Sigmoid colon (tissue), 7 donors: ENCODE results near the gene JPH4. TPM values are rescaled to one million over a fixed set of nuclear protein-coding genes. Genes with fewer than 3 reads are reported as not detected.

Source experiments
- DNase-seq: peaks from one replicate; pipeline ENCODE4 v3.0.0-alpha.2; 2019
- H3K27ac ChIP-seq, 4 donors: fragments of 200-600 bp; sonication (generic); one replicate each; pipeline ENCODE4 v1.5.1; 2016 to 2019; ENCODE audit warnings: mild to moderate bottlenecking in 1 of 4
- H3K27me3 ChIP-seq, 3 donors: fragments of 200-600 bp; sonication (generic); one replicate each; pipeline ENCODE4 v1.5.1; 2019; ENCODE audit warnings: mild to moderate bottlenecking in 1 of 3
- H3K36me3 ChIP-seq, 4 donors: fragments of 200-600 bp; sonication (generic); one replicate each; pipeline ENCODE4 v1.5.1; 2016 to 2019
- H3K4me1 ChIP-seq, 4 donors: fragments of 200-600 bp; sonication (generic); one replicate each; pipeline ENCODE4 v1.5.1; 2017 to 2019
- H3K4me3 ChIP-seq, 4 donors: fragments of 200-600 bp; sonication (generic); one replicate each; pipeline ENCODE4 v1.5.1; 2017 to 2019; ENCODE audit warnings: mild to moderate bottlenecking in 2 of 4, moderate library complexity in 1 of 4
- H3K9me3 ChIP-seq, 4 donors: fragments of 200-600 bp in 3 of 4; sonication (generic) in 3 of 4; one replicate each; pipeline versions ENCODE4 v1.5.1 to v1.6.1; 2013 to 2019
- CTCF ChIP-seq, 4 experiments: fragments of 450-650 bp in 3 of 4; fragments of 200-600 bp in 1 of 4; IDR thresholded peaks; one replicate each; pipeline ENCODE4 v1.5.1; 2016 to 2019; ENCODE audit warnings: antibody characterized with exemption in 4 of 4, mild to moderate bottlenecking in 3 of 4, moderate library complexity in 2 of 4
- EP300 ChIP-seq, 4 donors: sonication (generic); formaldehyde crosslinking; IDR thresholded peaks; one replicate each; pipeline ENCODE4 v1.6.1; 2017; ENCODE audit warnings: antibody characterized with exemption in 4 of 4
- POLR2A ChIP-seq, 2 donors: fragments of 450-650 bp; IDR thresholded peaks; one replicate each; pipeline ENCODE4 v1.6.1; 2016; ENCODE audit warnings: antibody characterized with exemption in 2 of 2, mild to moderate bottlenecking in 2 of 2, moderate library complexity in 2 of 2
- POLR2AphosphoS5 ChIP-seq, 4 donors: sonication (generic); formaldehyde crosslinking; IDR thresholded peaks; one replicate each; pipeline ENCODE4 v1.6.1; 2017; ENCODE audit warnings: antibody characterized with exemption in 4 of 4
- WGBS, 2 donors: extraction: QIAGEN DNeasy Blood & Tissue Kit; methylation state at CpG; one replicate each; pipeline ENCODE4 v1.1.7; 2013; 5-methylcytosine and 5-hydroxymethylcytosine counted together
- intact Hi-C: fragments of 100-400 bp; cut with DNase I; formaldehyde crosslinking; loops from one replicate; pipeline ENCODE4 v1.15.1; 2023
- polyA plus RNA-seq, 3 donors: library from polyadenylated mRNA; stranded (reverse); fragments of 200-250 nt; gene quantifications; one replicate each; pipeline ENCODE4 v1.2.3, GENCODE V29; 2013
- total RNA-seq, 4 donors: library from RNA; depleted of rRNA; stranded (reverse); fragments of >200 nt; gene quantifications; one replicate each; pipeline ENCODE4 v1.1.0, GENCODE V29; 2016
- donor health status: healthy with polysubstance abuse.
- donor health status: Bipolar disorder and iron deficiency.
- donor health status: healthy.

JPH4 gene
- total and polyA plus RNA-seq, 7 donors: 0.60 to 3.0 (median 1.6) TPM; not detected in 1

DNA sequence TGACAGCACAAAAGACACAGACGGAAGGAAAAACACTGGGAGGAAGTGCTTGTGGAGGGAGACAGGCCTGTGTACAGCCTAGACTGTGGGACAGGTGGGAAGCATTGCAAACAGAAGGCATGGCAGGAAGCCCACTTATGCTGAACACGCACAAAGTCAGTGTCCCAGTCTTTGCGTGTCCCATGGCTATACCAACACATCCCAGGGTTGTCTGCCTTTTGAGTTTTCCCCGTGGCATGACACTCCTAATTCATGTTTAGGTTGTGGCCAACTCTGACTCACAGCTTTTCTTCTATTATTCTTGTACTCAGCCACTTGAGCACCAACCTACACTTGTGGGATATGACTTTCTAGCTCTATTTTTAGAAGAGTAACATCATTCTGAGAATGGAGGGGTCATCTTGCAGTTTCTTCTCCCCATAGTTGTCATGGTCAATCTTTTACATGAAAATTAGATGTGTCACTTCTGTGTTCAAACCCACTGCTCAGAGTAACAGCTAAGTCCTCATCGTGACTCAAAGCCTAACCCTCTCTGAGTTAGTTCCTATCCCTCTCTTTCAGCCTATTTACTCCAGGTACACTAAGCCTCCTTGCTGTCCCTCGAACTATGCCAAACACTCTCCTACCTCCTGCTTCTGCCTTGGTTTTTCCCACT lies 27.5 kb upstream of the JPH4 start:
- DNase-seq: no peak
- intact Hi-C loops: no loop called here
- Histone ChIP-seq H3K9me3 (no peaks in the 10 kb centered on the region), H3K27ac (no peak overlapping the region), H3K4me3 (no peak overlapping the region), H3K4me1 (no peaks in the 10 kb centered on the region), H3K36me3 (no peaks in the 10 kb centered on the region), H3K27me3 (no peaks in the 10 kb centered on the region)
- TF ChIP-seq POLR2A (IDR thresholded peaks at IDR 0.05) (no peak), POLR2AphosphoS5 (IDR thresholded peaks at IDR 0.05) (no peak), CTCF (IDR thresholded peaks at IDR 0.05) (no peak), EP300 (IDR thresholded peaks at IDR 0.05) (no peak)
- WGBS, 2 donors: 78 to 79% methylated on average over 6 of the region's 6 CpGs

DNA sequence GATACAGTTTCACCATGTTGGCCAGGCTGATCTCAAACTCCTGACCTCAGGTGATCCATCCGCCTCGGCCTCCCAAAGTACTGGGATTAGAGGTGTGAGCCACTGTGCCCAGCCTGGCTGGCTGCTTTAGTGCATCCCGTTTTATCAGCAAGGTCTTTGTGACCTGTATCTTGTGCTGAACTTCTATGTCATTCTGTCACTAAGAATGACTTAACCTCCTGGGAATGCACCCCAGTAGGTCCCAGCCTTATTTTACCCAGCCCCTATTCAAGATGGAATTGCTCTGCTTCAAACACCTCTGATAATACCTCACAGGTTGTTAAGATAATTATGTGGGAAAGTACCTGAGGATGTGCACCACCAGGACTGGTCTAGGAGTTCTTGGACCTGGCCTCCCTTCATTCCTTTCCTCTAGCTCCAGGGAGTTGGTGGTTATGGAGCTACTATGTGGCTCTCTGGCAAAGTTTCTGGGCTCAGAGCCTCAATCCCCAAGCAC lies 26.1 kb upstream of the JPH4 start:
- no peak for TF ChIP-seq EP300 (IDR thresholded peaks at IDR 0.05)
- TF ChIP-seq POLR2AphosphoS5 (IDR thresholded peaks at IDR 0.05): no peak
- no peak for TF ChIP-seq POLR2A (IDR thresholded peaks at IDR 0.05)
- TF ChIP-seq CTCF (IDR thresholded peaks at IDR 0.05): no peak
- no peaks in the 10 kb centered on the region for H3K36me3 ChIP-seq
- no peak overlapping the region for H3K4me3 ChIP-seq
- H3K27ac ChIP-seq: no peak overlapping the region
- H3K4me1 ChIP-seq: no peaks in the 10 kb centered on the region
- intact Hi-C loops: no loop called here
- WGBS, 2 donors: 76 to 88% methylated on average over 3 of the region's 3 CpGs
- no peaks in the 10 kb centered on the region for H3K27me3 ChIP-seq
- H3K9me3 ChIP-seq: no peaks in the 10 kb centered on the region
- peak; percentile 30 for DNase-seq

- no peaks in the 10 kb centered on the region for H3K9me3 ChIP-seq
- DNase-seq: no peak
- intact Hi-C loops: no loop called here
- no peak for TF ChIP-seq POLR2AphosphoS5 (IDR thresholded peaks at IDR 0.05)
- TF ChIP-seq CTCF (IDR thresholded peaks at IDR 0.05): no peak
- no peak for TF ChIP-seq EP300 (IDR thresholded peaks at IDR 0.05)
- no peak for TF ChIP-seq POLR2A (IDR thresholded peaks at IDR 0.05)
- H3K27me3 ChIP-seq: no peaks in the 10 kb centered on the region
- WGBS, 2 donors: 93 to 96% methylated on average over 2 of the region's 2 CpGs
- no peaks in the 10 kb centered on the region for H3K36me3 ChIP-seq
- no peak overlapping the region for H3K4me3 ChIP-seq
- H3K27ac ChIP-seq: no peak overlapping the region
- no peaks in the 10 kb centered on the region for H3K4me1 ChIP-seq
Observed at GRCh38 chr14:23604148-23604547, 25.6 kb upstream of the JPH4 start.

GRCh38 chr14:23603103-23603502 lies 24.5 kb upstream of the JPH4 start:
- no peak for TF ChIP-seq EP300 (IDR thresholded peaks at IDR 0.05)
- no peak for TF ChIP-seq POLR2AphosphoS5 (IDR thresholded peaks at IDR 0.05)
- no peak for TF ChIP-seq POLR2A (IDR thresholded peaks at IDR 0.05)
- no peak for TF ChIP-seq CTCF (IDR thresholded peaks at IDR 0.05)
- WGBS, 2 donors: 86 to 89% methylated on average over 2 of the region's 2 CpGs
- H3K27me3 ChIP-seq: no peaks in the 10 kb centered on the region
- no peak overlapping the region for H3K27ac ChIP-seq
- no peaks in the 10 kb centered on the region for H3K36me3 ChIP-seq
- intact Hi-C loops: no loop called here
- H3K4me1 ChIP-seq: no peaks in the 10 kb centered on the region
- no peaks in the 10 kb centered on the region for H3K9me3 ChIP-seq
- DNase-seq: no peak
- no peak overlapping the region for H3K4me3 ChIP-seq
